GM19395 (cell line): Measurements from ENCODE around the gene DENND4A.
"Not testable (repeated sequence)": the region's sequence is repeated elsewhere in the genome, so short reads cannot be mapped to it uniquely, and the experiment has no call there.

Experiments
- ATAC-seq: cut with Tn5 transposase; IDR thresholded peaks from one replicate; pipeline ENCODE4 v1.9.1; 2021; ENCODE audit warnings: mild to moderate bottlenecking, moderate library complexity; ENCODE audit not compliant: unreplicated experiment

DENND4A gene

GRCh38 chr15:65639509-65639908 lies 152.6 kb downstream of the DENND4A start:
- no peak for ATAC-seq

- ATAC-seq: no peak
These were observed 153.4 kb downstream of the DENND4A start for GRCh38 chr15:65638681-65639089.

GRCh38 chr15:65638109-65638508 lies 154.0 kb downstream of the DENND4A start:
- ATAC-seq: no peak

GRCh38 chr15:65634356-65634755 lies 157.7 kb downstream of the DENND4A start:
- no peak for ATAC-seq

GRCh38 chr15:65633752-65634151 lies 158.3 kb downstream of the DENND4A start:
- no peak for ATAC-seq

GRCh38 chr15:65632780-65633375 lies 159.2 kb downstream of the DENND4A start:
- no peak for ATAC-seq

- ATAC-seq: no peak
These were observed 160.6 kb downstream of the DENND4A start for GRCh38 chr15:65631503-65631902.

- peak; percentile 74 for ATAC-seq
These were observed 161.3 kb downstream of the DENND4A start for GRCh38 chr15:65630760-65631159.

GRCh38 chr15:65629548-65629947 lies 162.5 kb downstream of the DENND4A start:
- no peak for ATAC-seq

- ATAC-seq: no peak
These were observed 165.2 kb downstream of the DENND4A start for GRCh38 chr15:65626856-65627255.

- no peak for ATAC-seq
These were observed 169.0 kb downstream of the DENND4A start for GRCh38 chr15:65623103-65623502.

- no peak for ATAC-seq
These were observed 170.5 kb downstream of the DENND4A start, which contains the start of gene SLC24A1 for GRCh38 chr15:65621638-65622037. Gene SLC24A1, plus strand, starts transcription at chr15:65621938. Its CDS starts 2,143 bp downstream, at chr15:65624081.

GRCh38 chr15:65620833-65621232 lies 171.3 kb downstream of the DENND4A start:
- no peak for ATAC-seq

- ATAC-seq: no peak
These were observed 172.3 kb downstream of the DENND4A start for GRCh38 chr15:65619626-65620290.

GRCh38 chr15:65618560-65619109 lies 173.5 kb downstream of the DENND4A start:
- ATAC-seq: no peak

GRCh38 chr15:65615887-65616286 lies 176.2 kb downstream of the DENND4A start:
- ATAC-seq: not testable (repeated sequence)

GRCh38 chr15:65612949-65613744 lies 178.9 kb downstream of the DENND4A start:
- ATAC-seq: no peak

- ATAC-seq: no peak
These were observed 179.5 kb downstream of the DENND4A start for GRCh38 chr15:65612616-65612946.

- ATAC-seq: no peak
These were observed 180.0 kb downstream of the DENND4A start for GRCh38 chr15:65611888-65612615.

GRCh38 chr15:65610871-65611718 lies 181.0 kb downstream of the DENND4A start, which contains the start of gene INTS14:
Gene INTS14, minus strand, starts transcription at chr15:65611131. Its CDS starts 3,751 bp downstream, at chr15:65607380.
- peak; percentile 94 for ATAC-seq
